ENCODE measurements around the gene RNASEH2C.
"Not testable (repeated sequence)": the region's sequence is repeated elsewhere in the genome, so short reads cannot be mapped to it uniquely, and the experiment has no call there.

The RNASEH2C gene

DNA sequence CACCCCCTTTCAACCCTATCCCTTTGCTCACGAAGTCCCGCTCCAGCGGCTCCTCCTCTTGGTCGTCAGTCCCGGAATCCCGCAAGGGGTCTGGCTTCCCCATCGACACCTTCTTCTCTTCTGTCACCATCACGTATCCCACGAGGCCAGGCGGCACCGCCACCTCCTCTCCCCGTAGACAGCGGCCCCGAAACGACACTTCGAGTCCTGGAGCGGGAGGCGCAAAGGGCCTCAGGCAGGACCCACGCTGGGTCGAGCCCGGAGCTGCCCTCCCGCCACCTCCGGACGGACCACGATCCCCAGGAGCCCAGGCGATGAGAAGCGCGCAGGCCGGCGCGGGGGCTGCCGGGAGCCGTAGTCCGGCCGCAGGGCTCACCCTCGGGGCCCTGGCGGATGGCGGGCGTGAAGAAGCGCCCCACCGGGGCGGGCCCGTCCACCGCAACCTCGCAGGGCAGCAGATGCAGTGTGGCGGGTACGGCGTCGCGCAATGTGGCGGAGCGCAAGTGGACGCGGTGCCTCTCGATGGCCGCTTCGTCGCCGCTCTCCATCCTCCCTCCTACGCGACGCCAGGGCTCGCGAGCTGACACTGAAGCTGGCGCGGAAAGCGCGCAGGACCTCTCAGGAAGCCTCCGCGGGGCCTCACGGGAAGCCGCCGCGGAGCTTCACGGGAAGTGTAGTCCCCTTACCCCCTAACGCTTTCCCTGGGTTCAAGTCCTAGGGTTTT, at the start of gene RNASEH2C:
Gene RNASEH2C, minus strand, starts transcription at position 588 of the 724 bp plus-strand sequence. Its CDS starts 40 bp downstream, at position 548.
- Mint-ChIP-seq H3K27me3 (ENCODE audit: low read depth) (no peaks in the 10 kb centered on the region), H3K27ac (peak within 1 kb of the TSS; percentile 67 to 91 (median 90)), H3K9me3 (no peaks in the 10 kb centered on the region)

DNA sequence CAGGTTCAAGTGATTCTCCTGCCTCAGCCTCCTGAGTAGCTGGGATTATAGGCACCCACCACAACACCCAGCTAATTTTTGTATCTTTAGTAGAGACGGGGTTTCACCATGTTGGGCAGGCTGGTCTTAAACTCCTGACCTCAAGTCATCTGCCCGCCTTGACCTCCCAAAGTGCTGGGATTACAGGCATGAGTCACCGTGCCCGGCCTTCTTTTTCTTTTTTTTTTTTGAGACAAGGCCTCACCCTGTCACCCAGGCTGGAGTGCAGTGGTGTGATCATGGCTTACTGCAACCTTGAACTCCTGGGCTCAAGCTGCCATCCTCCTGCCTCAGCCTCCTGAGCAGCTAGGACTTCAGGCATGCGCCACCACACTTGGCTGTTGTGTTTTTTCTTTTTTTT, 47.2 kb upstream of the RNASEH2C start:
- H3K27ac Mint-ChIP-seq; H3K27me3 Mint-ChIP-seq (ENCODE audit: low read depth); H3K36me3 Mint-ChIP-seq (ENCODE audit: low read depth); H3K9me3 Mint-ChIP-seq; H3K4me1 Mint-ChIP-seq; H3K4me3 Mint-ChIP-seq: not testable (repeated sequence)

More for the DNA sequence above, at the start of gene RNASEH2C:
- peaks cover 27% of the 10 kb centered on the region for H3K36me3 Mint-ChIP-seq (ENCODE audit: low read depth)
- peak within 1 kb of the TSS; percentile 94 to 98 (median 96) for H3K4me3 Mint-ChIP-seq
- H3K4me1 Mint-ChIP-seq, result peaks cover 25% of the 10 kb centered on the region
- TF ChIP-seq, protein P1, sequence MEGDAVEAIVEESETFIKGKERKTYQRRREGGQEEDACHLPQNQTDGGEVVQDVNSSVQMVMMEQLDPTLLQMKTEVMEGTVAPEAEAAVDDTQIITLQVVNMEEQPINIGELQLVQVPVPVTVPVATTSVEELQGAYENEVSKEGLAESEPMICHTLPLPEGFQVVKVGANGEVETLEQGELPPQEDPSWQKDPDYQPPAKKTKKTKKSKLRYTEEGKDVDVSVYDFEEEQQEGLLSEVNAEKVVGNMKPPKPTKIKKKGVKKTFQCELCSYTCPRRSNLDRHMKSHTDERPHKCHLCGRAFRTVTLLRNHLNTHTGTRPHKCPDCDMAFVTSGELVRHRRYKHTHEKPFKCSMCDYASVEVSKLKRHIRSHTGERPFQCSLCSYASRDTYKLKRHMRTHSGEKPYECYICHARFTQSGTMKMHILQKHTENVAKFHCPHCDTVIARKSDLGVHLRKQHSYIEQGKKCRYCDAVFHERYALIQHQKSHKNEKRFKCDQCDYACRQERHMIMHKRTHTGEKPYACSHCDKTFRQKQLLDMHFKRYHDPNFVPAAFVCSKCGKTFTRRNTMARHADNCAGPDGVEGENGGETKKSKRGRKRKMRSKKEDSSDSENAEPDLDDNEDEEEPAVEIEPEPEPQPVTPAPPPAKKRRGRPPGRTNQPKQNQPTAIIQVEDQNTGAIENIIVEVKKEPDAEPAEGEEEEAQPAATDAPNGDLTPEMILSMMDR (IDR thresholded peaks at IDR 0.05; ENCODE audit: unreplicated experiment in 3 of 3), result no peak

DNA sequence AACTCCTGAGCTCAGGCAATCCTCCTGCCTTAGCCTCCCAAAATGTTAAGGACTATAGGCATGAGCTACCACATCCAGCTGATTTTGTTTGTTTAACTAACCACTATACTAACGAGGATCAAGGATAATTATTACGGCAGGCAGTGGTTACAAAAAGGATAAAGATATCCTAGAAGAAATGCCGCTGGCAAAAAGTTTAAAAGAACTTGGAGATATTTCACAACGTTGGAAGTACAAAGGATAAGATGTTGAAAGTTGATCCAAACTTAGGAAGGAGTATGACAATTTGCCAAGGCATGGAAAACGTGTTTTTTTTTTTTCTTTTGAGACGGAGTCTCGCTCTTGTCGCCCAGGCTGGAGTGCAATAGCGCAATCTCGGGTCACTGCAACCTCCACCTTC, 46.8 kb upstream of the RNASEH2C start:
- Mint-ChIP-seq H3K27me3 (ENCODE audit: low read depth) (peaks cover 3% of the 10 kb centered on the region), H3K4me1 (no peaks in the 10 kb centered on the region), H3K36me3 (ENCODE audit: low read depth) (peaks cover 6% of the 10 kb centered on the region), H3K27ac (no peak overlapping the region), H3K4me3 (no peak overlapping the region), H3K9me3 (peaks cover 3% of the 10 kb centered on the region)
- TF ChIP-seq, protein P1 (IDR thresholded peaks at IDR 0.05; ENCODE audit: unreplicated experiment in 3 of 3), result no peak

DNA sequence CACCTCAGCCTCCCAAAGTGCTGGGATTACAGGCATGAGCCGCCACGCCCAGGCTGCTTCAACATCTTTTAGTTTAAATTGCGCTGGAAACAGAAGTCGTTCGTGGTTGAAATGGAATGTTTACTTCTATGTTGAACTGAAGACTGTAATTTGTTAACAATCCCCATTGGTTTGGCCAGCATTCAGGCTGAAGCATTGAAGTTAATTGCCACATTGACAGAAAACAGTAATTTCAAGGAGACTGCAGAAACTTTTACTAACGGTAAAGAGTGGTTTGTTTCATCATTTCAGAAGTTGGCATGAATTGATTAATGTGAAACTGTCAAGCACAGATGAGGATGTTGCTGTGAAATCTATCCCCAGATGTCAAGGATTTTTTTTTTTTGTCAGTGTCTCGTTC, 45.9 kb upstream of the RNASEH2C start:
- Mint-ChIP-seq H3K27ac (no peak overlapping the region), H3K27me3 (ENCODE audit: low read depth) (peaks cover 3% of the 10 kb centered on the region), H3K4me3 (no peak overlapping the region), H3K36me3 (ENCODE audit: low read depth) (peaks cover 6% of the 10 kb centered on the region), H3K9me3 (peaks cover 3% of the 10 kb centered on the region), H3K4me1 (no peaks in the 10 kb centered on the region)
- TF ChIP-seq, protein P1 (IDR thresholded peaks at IDR 0.05; ENCODE audit: unreplicated experiment in 3 of 3), result no peak

DNA sequence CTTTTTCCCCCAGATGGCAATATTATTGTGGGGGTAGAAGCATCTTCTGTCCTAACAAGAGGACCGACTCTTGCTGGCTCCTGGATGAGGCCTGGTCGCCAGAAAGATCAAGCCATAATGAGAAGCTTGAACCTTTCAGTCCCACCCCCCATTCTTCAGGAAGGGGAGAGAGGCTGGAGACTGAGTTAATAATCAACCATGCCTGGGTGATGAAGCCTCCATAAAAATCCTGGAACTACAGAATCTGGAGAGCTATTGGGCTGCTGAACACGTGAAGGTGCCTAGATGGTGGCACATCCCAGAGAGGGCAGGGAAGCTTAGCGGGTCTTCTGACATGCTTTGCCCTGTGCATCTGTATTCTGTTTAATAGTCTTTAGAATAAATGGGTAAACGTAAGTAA, 43.8 kb upstream of the RNASEH2C start:
- Mint-ChIP-seq H3K27ac (peak overlapping the region in 2 of 3 experiments; percentile 62 to 90), H3K27me3 (ENCODE audit: low read depth) (peaks cover 3% of the 10 kb centered on the region), H3K4me3 (no peak overlapping the region), H3K9me3 (no peaks in the 10 kb centered on the region), H3K4me1 (no peaks in the 10 kb centered on the region), H3K36me3 (ENCODE audit: low read depth) (peaks cover 6% of the 10 kb centered on the region)
- TF ChIP-seq, protein P1 (IDR thresholded peaks at IDR 0.05; ENCODE audit: unreplicated experiment in 3 of 3), result no peak

DNA sequence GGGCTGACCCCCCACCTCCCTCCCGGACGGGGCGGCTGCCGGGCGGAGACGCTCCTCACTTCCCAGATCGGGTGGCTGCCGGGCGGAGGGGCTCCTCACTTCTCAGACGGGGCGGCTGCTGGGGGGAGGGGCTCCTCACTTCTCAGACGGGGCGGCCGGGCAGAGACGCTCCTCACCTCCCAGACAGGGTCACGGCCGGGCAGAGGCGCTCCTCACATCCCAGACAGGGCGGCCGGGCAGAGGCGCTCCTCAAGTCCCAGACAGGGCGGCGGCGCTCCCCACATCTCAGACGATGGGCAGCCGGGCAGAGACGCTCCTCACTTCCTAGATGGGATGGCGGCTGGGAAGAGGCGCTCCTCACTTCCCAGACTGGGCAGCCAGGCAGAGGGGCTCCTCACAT, 42.2 kb upstream of the RNASEH2C start:
- not testable (repeated sequence) for H3K4me3 Mint-ChIP-seq; H3K4me1 Mint-ChIP-seq; H3K36me3 Mint-ChIP-seq (ENCODE audit: low read depth); H3K27ac Mint-ChIP-seq; H3K27me3 Mint-ChIP-seq (ENCODE audit: low read depth); H3K9me3 Mint-ChIP-seq

DNA sequence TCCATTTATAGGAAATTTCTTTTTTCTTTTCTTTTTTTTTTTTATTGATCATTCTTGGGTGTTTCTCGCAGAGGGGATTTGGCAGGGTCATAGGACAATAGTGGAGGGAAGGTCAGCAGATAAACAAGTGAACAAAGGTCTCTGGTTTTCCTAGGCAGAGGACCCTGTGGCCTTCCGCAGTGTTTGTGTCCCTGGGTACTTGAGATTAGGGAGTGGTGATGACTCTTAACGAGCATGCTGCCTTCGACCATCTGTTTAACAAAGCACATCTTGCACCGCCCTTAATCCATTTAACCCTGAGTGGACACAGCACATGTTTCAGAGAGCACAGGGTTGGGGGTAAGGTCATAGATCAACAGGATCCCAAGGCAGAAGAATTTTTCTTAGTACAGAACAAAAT, 41.6 kb upstream of the RNASEH2C start:
- not testable (repeated sequence) for H3K36me3 Mint-ChIP-seq (ENCODE audit: low read depth); H3K9me3 Mint-ChIP-seq; H3K27ac Mint-ChIP-seq; H3K4me1 Mint-ChIP-seq; H3K4me3 Mint-ChIP-seq; H3K27me3 Mint-ChIP-seq (ENCODE audit: low read depth)
